Measurements from ENCODE around the gene HTT. TPM values are rescaled to one million over a fixed set of nuclear protein-coding genes. Genes with fewer than 3 reads are reported as not detected.
A peak's percentile ranks its signal among the peaks of the same experiment; 100 is the strongest.

HTT gene
- total and polyA plus RNA-seq, 9 of the 15 experiments (the other 6 are each of a cell fraction or from before 2014, with no cell fraction given), result 0.66 to 31.6 (median 14.7) TPM

DNA sequence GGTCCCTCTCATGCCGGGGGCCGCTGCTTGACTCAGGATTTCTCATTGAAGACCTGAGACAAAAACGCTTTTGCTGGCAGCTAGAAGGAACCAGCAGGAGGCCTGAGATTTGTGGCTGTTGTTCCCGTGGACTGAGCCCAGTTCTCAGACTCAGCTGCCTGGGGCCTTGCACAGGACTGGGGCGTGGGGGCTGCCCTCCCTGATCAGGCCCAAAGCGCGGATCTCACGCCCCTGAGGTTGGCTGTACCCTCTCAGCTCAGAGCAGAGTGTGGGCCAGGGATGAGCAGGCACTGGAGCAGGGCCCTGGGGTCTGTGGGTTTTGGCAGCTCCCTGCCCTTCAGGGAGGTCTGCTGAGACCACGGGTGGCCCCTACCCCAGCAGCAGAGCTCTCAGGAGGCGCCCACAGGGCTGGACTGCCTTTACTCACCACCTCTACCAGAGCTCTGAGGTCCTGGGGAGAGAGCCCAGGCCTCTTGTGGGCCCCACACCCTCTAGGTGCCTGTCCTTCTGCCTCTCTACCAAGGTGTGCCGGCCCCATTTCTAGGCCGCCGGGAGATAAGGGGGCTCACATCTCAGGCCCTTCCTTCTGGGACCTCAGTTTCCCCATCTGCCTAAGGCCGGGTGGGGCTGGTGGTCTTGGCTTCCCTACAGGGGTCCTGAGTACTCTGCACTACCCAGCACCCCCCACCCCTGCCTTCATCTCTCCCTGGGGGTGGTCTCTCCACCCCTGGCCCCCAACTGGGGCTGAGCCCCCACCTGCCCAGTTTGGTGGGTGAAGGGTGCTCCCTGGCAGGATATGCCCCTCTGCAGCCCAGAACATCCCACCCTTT is 180.0 kb downstream of the HTT start:
- no peak overlapping the region for H3K4me3 ChIP-seq
- H3K9me1 ChIP-seq (ENCODE audit: control insufficient read depth, insufficient read depth, low read length), result no peaks in the 10 kb centered on the region
- ATAC-seq (peak; percentile 12), DNase-seq (ENCODE audit: extremely low read depth in 1 of 4, low spot score in 3 of 4) (no peak), FAIRE-seq (no peak)
- H3K36me3 ChIP-seq (ENCODE audit: control insufficient read depth, insufficient read depth, low read length), result no peaks in the 10 kb centered on the region
- in situ Hi-C loops (cut with MboI) (no loop called here), intact Hi-C loops (cut with micrococcal nuclease) (no loop called here)
- H3K4me1 ChIP-seq (replicated peaks in 1 of 2; ENCODE audit: control insufficient read depth in 2 of 2, insufficient read depth in 2 of 2, low read length in 2 of 2), result peaks cover 0 to 41% of the 10 kb centered on the region in 2 experiments; a peak in 2 of 5 replicates
- no peak overlapping the region for H3K27ac ChIP-seq (ENCODE audit: extremely low read depth, low read depth, low read length)
- peaks cover 30 to 63% of the 10 kb centered on the region in 2 experiments for H3K27me3 ChIP-seq (ENCODE audit: control insufficient read depth in 2 of 2, insufficient read depth in 2 of 2, low read length in 2 of 2)
- 0 out of 4 replicates have a peak overlapping the region, but pooled peaks of 1 of the 2 experiments have one; percentile 14 for H3K9ac ChIP-seq (ENCODE audit: insufficient read depth in 1 of 2, low read depth in 2 of 2, low read length in 2 of 2)
- no peak overlapping the region for H2AFZ ChIP-seq (ENCODE audit: low read depth, low read length)
- H3K79me2 ChIP-seq (ENCODE audit: control insufficient read depth, insufficient read depth, low read length), result no peaks in the 10 kb centered on the region
- CTCF ChIA-PET (ENCODE audit: low intra/inter-chr PET ratio), result no interaction called here
- 10% methylated on average over 13 of the region's 14 CpGs for whole genome bisulfite sequencing (ENCODE audit: insufficient coverage, low coverage, missing lambda C conversion rate)
- no peaks in the 10 kb centered on the region for H3K9me3 ChIP-seq (replicated peaks; ENCODE audit: control insufficient read depth, insufficient read depth, low read depth, low read length)
- no TSS peak for BruUV-seq (replicated peaks)
- no peak overlapping the region for H3K4me2 ChIP-seq (ENCODE audit: insufficient read depth, low read length)
- POLR2A ChIA-PET, result interaction anchor here (0.6 kb wide), 1 partner anchor 114 kb away, joined by 3 read pairs; no protein-coding TSS in a partner anchor
- H4K20me1 ChIP-seq (replicated peaks; ENCODE audit: control insufficient read depth, insufficient read depth, low read length), result peaks cover 8% of the 10 kb centered on the region; the same call in 1 of the 2 replicates
- TF ChIP-seq MCM5 (IDR thresholded peaks at IDR 0.05; ENCODE audit: low read depth) (no peak), MED1 (CRISPR knock-in tag; IDR thresholded peaks at IDR 0.05; ENCODE audit: borderline replicate concordance) (no peak), TEAD1 (CRISPR knock-in tag; IDR thresholded peaks at IDR 0.05) (no peak), RUNX1 (IDR thresholded peaks at IDR 0.05; ENCODE audit: low read depth) (no peak), POLR3G (IDR thresholded peaks at IDR 0.05; ENCODE audit: extremely low read depth, insufficient read length, insufficient replicate concordance) (no peak), BRF1 (IDR thresholded peaks at IDR 0.05; ENCODE audit: borderline replicate concordance, extremely low read depth, insufficient read length) (no peak), NR2C1 (IDR thresholded peaks at IDR 0.05) (no peak), NR2C1 (tag; IDR thresholded peaks at IDR 0.05) (no peak), SUPT5H (IDR thresholded peaks at IDR 0.05) (no peak)
- TF ChIP-seq, protein P1, sequence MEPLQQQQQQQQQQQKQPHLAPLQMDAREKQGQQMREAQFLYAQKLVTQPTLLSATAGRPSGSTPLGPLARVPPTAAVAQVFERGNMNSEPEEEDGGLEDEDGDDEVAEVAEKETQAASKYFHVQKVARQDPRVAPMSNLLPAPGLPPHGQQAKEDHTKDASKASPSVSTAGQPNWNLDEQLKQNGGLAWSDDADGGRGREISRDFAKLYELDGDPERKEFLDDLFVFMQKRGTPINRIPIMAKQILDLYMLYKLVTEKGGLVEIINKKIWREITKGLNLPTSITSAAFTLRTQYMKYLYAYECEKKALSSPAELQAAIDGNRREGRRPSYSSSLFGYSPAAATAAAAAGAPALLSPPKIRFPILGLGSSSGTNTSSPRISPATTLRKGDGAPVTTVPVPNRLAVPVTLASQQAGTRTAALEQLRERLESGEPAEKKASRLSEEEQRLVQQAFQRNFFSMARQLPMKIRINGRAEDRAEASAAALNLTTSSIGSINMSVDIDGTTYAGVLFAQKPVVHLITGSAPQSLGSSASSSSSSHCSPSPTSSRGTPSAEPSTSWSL (CRISPR knock-in tag; IDR thresholded peaks at IDR 0.05; ENCODE audit: borderline replicate concordance), result no peak
- TF ChIP-seq, protein P2, sequence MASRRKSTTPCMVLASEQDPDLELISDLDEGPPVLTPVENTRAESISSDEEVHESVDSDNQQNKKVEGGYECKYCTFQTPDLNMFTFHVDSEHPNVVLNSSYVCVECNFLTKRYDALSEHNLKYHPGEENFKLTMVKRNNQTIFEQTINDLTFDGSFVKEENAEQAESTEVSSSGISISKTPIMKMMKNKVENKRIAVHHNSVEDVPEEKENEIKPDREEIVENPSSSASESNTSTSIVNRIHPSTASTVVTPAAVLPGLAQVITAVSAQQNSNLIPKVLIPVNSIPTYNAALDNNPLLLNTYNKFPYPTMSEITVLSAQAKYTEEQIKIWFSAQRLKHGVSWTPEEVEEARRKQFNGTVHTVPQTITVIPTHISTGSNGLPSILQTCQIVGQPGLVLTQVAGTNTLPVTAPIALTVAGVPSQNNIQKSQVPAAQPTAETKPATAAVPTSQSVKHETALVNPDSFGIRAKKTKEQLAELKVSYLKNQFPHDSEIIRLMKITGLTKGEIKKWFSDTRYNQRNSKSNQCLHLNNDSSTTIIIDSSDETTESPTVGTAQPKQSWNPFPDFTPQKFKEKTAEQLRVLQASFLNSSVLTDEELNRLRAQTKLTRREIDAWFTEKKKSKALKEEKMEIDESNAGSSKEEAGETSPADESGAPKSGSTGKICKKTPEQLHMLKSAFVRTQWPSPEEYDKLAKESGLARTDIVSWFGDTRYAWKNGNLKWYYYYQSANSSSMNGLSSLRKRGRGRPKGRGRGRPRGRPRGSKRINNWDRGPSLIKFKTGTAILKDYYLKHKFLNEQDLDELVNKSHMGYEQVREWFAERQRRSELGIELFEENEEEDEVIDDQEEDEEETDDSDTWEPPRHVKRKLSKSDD (conservative IDR thresholded peaks at IDR 0.05; ENCODE audit: low read length), result no peak
- TF ChIP-seq, protein P3, sequence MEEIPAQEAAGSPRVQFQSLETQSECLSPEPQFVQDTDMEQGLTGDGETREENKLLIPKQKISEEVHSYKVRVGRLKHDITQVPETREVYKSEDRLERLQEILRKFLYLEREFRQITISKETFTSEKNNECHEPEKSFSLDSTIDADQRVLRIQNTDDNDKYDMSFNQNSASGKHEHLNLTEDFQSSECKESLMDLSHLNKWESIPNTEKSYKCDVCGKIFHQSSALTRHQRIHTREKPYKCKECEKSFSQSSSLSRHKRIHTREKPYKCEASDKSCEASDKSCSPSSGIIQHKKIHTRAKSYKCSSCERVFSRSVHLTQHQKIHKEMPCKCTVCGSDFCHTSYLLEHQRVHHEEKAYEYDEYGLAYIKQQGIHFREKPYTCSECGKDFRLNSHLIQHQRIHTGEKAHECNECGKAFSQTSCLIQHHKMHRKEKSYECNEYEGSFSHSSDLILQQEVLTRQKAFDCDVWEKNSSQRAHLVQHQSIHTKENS (CRISPR knock-in tag; IDR thresholded peaks at IDR 0.05), result no peak
